GM12878 (cell line): ENCODE data around the gene BCL2L12. TPM values are rescaled to one million over a fixed set of nuclear protein-coding genes. Genes with fewer than 3 reads are reported as not detected.

ENCODE experiments used
- ATF7 ChIP-seq: fragments of 450-650 bp; IDR thresholded peaks from 2 replicates; pipeline ENCODE4 v1.6.1; 2016; ENCODE audit warnings: low read depth, mild to moderate bottlenecking
- BCL3 ChIP-seq: IDR thresholded peaks from 2 replicates; pipeline ENCODE4 v1.6.1; 2011; ENCODE audit warnings: borderline replicate concordance, low read depth, mild to moderate bottlenecking, moderate library complexity, low read length; ENCODE audit not compliant: insufficient read depth, poor library complexity, severe bottlenecking
- CREM ChIP-seq: IDR thresholded peaks from 2 replicates; pipeline ENCODE4 v1.6.1; 2014; ENCODE audit warnings: antibody characterized with exemption, low read depth
- EED ChIP-seq: sonication (generic); IDR thresholded peaks from 2 replicates; pipeline ENCODE4 v1.6.1; 2016; ENCODE audit warnings: antibody characterized with exemption, low read depth
- IKZF1 ChIP-seq: fragments of 450-650 bp; conservative IDR thresholded peaks from 2 replicates; pipeline ENCODE4 v1.6.1; 2017; ENCODE audit warnings: antibody characterized with exemption, mild to moderate bottlenecking
- IKZF2 ChIP-seq, 2 experiments: fragments of 450-650 bp; IDR thresholded peaks; 2 replicates each; pipeline ENCODE4 v1.6.1; 2017; ENCODE audit warnings: mild to moderate bottlenecking in 2 of 2, moderate library complexity in 2 of 2
- MEF2B ChIP-seq: fragments of 450-650 bp; IDR thresholded peaks from 2 replicates; pipeline ENCODE4 v1.6.1; 2018; ENCODE audit warnings: mild to moderate bottlenecking, moderate library complexity; ENCODE audit not compliant: partially characterized antibody, poor library complexity, severe bottlenecking
- NR2F1 ChIP-seq: fragments of 450-650 bp; conservative IDR thresholded peaks from 2 replicates; pipeline ENCODE4 v1.6.1; 2017; ENCODE audit warnings: mild to moderate bottlenecking
- POLR2A ChIP-seq: IDR thresholded peaks from 2 replicates; pipeline ENCODE4 v1.6.1; 2011; ENCODE audit warnings: low read depth, mild to moderate bottlenecking, low read length
- POLR2AphosphoS5 ChIP-seq: IDR thresholded peaks from 2 replicates; pipeline ENCODE4 v1.6.1; 2011; ENCODE audit warnings: mild to moderate bottlenecking, low read length, inconsistent platforms
- RAD51 ChIP-seq: fragments of 450-650 bp; IDR thresholded peaks from 2 replicates; pipeline ENCODE4 v1.6.1; 2016; ENCODE audit warnings: moderate library complexity, mild to moderate bottlenecking, inconsistent platforms
- SMARCA5 ChIP-seq: fragments of 450-650 bp; IDR thresholded peaks from 2 replicates; pipeline ENCODE4 v1.6.1; 2017; ENCODE audit warnings: mild to moderate bottlenecking
- SREBF1 ChIP-seq: IDR thresholded peaks from 2 replicates; pipeline ENCODE4 v1.6.1; 2012; ENCODE audit warnings: mild to moderate bottlenecking, low read length
- TAF1 ChIP-seq: IDR thresholded peaks from 2 replicates; pipeline ENCODE4 v1.6.1; 2011; ENCODE audit warnings: mild to moderate bottlenecking, low read depth, low read length, borderline replicate concordance
- polyA plus RNA-seq, 11 experiments: library from polyadenylated mRNA; depleted of rRNA in 4 of 11; unstranded in 6 of 11; stranded (reverse) in 5 of 11; fragments of >200 nt; fragmentation: Nextera tagmentation in 4 of 11; fragmentation: Illumina TruSeq in 1 of 11; extraction: Ambion mirVana in 4 of 11; extraction: Trizol in 1 of 11; gene quantifications; 1 replicate in 1 of 11; 2 replicates in 10 of 11; pipeline versions ENCODE4 v1.2.1 to v1.2.3, GENCODE V29; 2011 to 2016; ENCODE audit warnings: inconsistent platforms in 2 of 11, missing spikeins in 2 of 11, low read depth in 1 of 11
- total RNA-seq, 4 experiments: library from RNA; depleted of rRNA in 3 of 4; stranded (reverse); fragments of >200 nt in 3 of 4; fragmentation: Illumina TruSeq in 1 of 4; extraction: Trizol in 1 of 4; gene quantifications; 2 replicates each; pipeline versions ENCODE4 v1.2.1 to v1.2.3, GENCODE V29; 2013 to 2021
- TF ChIP-seq, protein P1 (sequence below): fragments of 450-650 bp; IDR thresholded peaks from 2 replicates; pipeline ENCODE4 v1.6.1; 2018; ENCODE audit warnings: mild to moderate bottlenecking, low read depth, moderate library complexity; ENCODE audit not compliant: partially characterized antibody
- TF ChIP-seq, protein P2 (sequence below), 3 experiments: IDR thresholded peaks in 2 of 3; conservative IDR thresholded peaks in 1 of 3; 2 replicates each; pipeline ENCODE4 v1.5.1; 2011; ENCODE audit warnings: low read depth in 3 of 3, low read length in 3 of 3, mild to moderate bottlenecking in 3 of 3, control low read depth in 2 of 3, moderate library complexity in 2 of 3, inconsistent platforms in 1 of 3, mixed read lengths in 1 of 3; ENCODE audit not compliant: control insufficient read depth in 2 of 3, insufficient read depth in 1 of 3; ENCODE audit errors: extremely low read depth in 1 of 3
- TF ChIP-seq, protein P3 (sequence below): fragments of 450-650 bp; IDR thresholded peaks from 2 replicates; pipeline ENCODE4 v1.6.1; 2016; ENCODE audit warnings: mild to moderate bottlenecking
- TF ChIP-seq, protein P4 (sequence below): fragments of 450-650 bp; formaldehyde crosslinking; IDR thresholded peaks from 2 replicates; pipeline ENCODE4 v1.4.0; 2022; ENCODE audit warnings: mild to moderate bottlenecking, moderate library complexity

BCL2L12 gene
- total and polyA plus RNA-seq, 10 of the 15 experiments (the other 5 are each of a cell fraction or from before 2014, with no cell fraction given), result 1.8 to 143 (median 50.4) TPM

- TF ChIP-seq, protein P1, sequence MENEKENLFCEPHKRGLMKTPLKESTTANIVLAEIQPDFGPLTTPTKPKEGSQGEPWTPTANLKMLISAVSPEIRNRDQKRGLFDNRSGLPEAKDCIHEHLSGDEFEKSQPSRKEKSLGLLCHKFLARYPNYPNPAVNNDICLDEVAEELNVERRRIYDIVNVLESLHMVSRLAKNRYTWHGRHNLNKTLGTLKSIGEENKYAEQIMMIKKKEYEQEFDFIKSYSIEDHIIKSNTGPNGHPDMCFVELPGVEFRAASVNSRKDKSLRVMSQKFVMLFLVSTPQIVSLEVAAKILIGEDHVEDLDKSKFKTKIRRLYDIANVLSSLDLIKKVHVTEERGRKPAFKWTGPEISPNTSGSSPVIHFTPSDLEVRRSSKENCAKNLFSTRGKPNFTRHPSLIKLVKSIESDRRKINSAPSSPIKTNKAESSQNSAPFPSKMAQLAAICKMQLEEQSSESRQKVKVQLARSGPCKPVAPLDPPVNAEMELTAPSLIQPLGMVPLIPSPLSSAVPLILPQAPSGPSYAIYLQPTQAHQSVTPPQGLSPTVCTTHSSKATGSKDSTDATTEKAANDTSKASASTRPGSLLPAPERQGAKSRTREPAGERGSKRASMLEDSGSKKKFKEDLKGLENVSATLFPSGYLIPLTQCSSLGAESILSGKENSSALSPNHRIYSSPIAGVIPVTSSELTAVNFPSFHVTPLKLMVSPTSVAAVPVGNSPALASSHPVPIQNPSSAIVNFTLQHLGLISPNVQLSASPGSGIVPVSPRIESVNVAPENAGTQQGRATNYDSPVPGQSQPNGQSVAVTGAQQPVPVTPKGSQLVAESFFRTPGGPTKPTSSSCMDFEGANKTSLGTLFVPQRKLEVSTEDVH, result no peak
- TF ChIP-seq SREBF1 (0 out of 2 replicates have a peak, but pooled peaks have one; percentile 54), IKZF2 (IDR thresholded peaks at IDR 0.05) (peak in 1 of 2 experiments; percentile 49; a peak in 2 of 4 replicates), SMARCA5 (peak; percentile 31; the same call in 1 of the 2 replicates), NR2F1 (0 out of 2 replicates have a peak, but pooled peaks have one; percentile 14), IKZF1 (peak; percentile 68), RAD51 (no peak), POLR2AphosphoS5 (peak; percentile 79; the same call in 1 of the 2 replicates), POLR2A (peak; percentile 79), ATF7 (peak; percentile 81), BCL3 (peak; percentile 13), EED (0 out of 2 replicates have a peak, but pooled peaks have one; percentile 9), TAF1 (peak; percentile 43; the same call in 1 of the 2 replicates), CREM (0 out of 2 replicates have a peak, but pooled peaks have one; percentile 10), MEF2B (peak; percentile 11)
- TF ChIP-seq, protein P2, sequence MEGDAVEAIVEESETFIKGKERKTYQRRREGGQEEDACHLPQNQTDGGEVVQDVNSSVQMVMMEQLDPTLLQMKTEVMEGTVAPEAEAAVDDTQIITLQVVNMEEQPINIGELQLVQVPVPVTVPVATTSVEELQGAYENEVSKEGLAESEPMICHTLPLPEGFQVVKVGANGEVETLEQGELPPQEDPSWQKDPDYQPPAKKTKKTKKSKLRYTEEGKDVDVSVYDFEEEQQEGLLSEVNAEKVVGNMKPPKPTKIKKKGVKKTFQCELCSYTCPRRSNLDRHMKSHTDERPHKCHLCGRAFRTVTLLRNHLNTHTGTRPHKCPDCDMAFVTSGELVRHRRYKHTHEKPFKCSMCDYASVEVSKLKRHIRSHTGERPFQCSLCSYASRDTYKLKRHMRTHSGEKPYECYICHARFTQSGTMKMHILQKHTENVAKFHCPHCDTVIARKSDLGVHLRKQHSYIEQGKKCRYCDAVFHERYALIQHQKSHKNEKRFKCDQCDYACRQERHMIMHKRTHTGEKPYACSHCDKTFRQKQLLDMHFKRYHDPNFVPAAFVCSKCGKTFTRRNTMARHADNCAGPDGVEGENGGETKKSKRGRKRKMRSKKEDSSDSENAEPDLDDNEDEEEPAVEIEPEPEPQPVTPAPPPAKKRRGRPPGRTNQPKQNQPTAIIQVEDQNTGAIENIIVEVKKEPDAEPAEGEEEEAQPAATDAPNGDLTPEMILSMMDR (IDR thresholded peaks at IDR 0.05 in 2 of 3, conservative IDR thresholded peaks at IDR 0.05 in 1 of 3; ENCODE audit: control insufficient read depth in 2 of 3, extremely low read depth in 1 of 3, insufficient read depth in 1 of 3, low read depth in 3 of 3, low read length in 3 of 3), result 0 out of 6 replicates have a peak, but pooled peaks of 1 of the 3 experiments have one; percentile 5
- TF ChIP-seq, protein P3, sequence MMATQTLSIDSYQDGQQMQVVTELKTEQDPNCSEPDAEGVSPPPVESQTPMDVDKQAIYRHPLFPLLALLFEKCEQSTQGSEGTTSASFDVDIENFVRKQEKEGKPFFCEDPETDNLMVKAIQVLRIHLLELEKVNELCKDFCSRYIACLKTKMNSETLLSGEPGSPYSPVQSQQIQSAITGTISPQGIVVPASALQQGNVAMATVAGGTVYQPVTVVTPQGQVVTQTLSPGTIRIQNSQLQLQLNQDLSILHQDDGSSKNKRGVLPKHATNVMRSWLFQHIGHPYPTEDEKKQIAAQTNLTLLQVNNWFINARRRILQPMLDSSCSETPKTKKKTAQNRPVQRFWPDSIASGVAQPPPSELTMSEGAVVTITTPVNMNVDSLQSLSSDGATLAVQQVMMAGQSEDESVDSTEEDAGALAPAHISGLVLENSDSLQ, result peak; percentile 41; the same call in 1 of the 2 replicates
- TF ChIP-seq, protein P4, sequence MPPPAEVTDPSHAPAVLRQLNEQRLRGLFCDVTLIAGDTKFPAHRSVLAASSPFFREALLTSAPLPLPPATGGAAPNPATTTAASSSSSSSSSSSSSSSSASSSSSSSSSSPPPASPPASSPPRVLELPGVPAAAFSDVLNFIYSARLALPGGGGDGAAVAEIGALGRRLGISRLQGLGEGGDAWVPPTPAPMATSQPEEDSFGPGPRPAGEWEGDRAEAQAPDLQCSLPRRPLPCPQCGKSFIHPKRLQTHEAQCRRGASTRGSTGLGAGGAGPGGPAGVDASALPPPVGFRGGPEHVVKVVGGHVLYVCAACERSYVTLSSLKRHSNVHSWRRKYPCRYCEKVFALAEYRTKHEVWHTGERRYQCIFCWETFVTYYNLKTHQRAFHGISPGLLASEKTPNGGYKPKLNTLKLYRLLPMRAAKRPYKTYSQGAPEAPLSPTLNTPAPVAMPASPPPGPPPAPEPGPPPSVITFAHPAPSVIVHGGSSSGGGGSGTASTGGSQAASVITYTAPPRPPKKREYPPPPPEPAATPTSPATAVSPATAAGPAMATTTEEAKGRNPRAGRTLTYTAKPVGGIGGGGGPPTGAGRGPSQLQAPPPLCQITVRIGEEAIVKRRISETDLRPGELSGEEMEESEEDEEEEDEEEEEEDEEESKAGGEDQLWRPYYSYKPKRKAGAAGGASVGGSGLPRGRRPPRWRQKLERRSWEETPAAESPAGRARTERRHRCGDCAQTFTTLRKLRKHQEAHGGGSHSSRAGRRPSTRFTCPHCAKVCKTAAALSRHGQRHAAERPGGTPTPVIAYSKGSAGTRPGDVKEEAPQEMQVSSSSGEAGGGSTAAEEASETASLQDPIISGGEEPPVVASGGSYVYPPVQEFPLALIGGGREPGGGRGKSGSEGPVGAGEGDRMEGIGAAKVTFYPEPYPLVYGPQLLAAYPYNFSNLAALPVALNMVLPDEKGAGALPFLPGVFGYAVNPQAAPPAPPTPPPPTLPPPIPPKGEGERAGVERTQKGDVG (CRISPR knock-in tag), result no peak
Measured at GRCh38 chr19:49664171-49665035, 1.3 kb upstream of the BCL2L12 start (continued).
